Adrenal gland (tissue), 12 donors: ENCODE measurements around the gene TMCC1. TPM values are rescaled to one million over a fixed set of nuclear protein-coding genes. Genes with fewer than 3 reads are reported as not detected.

Source experiments
- DNase-seq, 7 donors: peaks; one replicate each; pipeline ENCODE4 v3.0.0-alpha.2; 2019 to 2020
- H3K27ac ChIP-seq, 5 donors: fragments of 200-600 bp; sonication (generic) in 4 of 5; 1 replicate in 3 of 5; 2 replicates in 2 of 5; pipeline versions ENCODE4 v1.5.1 to v1.8.0; 2016 to 2020; ENCODE audit warnings: mild to moderate bottlenecking in 1 of 5
- H3K27me3 ChIP-seq: fragments of 200-600 bp; 2 replicates; pipeline ENCODE4 v1.8.0; 2021
- H3K36me3 ChIP-seq, 2 donors: fragments of 200-600 bp; replicated peaks in 1 of 2; 1 replicate in 1 of 2; 2 replicates in 1 of 2; pipeline versions ENCODE4 v1.5.1 to v1.8.0; 2018 to 2022
- H3K4me1 ChIP-seq, 2 donors: fragments of 200-600 bp; replicated peaks in 1 of 2; 1 replicate in 1 of 2; 2 replicates in 1 of 2; pipeline versions ENCODE4 v1.5.1 to v1.8.0; 2018 to 2021
- H3K4me3 ChIP-seq, 4 donors: fragments of 200-600 bp; sonication (generic) in 3 of 4; one replicate each; pipeline ENCODE4 v1.5.1; 2016 to 2018
- H3K9me3 ChIP-seq, 3 donors: fragments of 200-600 bp; sonication (generic) in 1 of 3; replicated peaks in 1 of 3; 1 replicate in 2 of 3; 2 replicates in 1 of 3; pipeline versions ENCODE4 v1.5.1 to v1.8.0; 2016 to 2021
- POLR2A ChIP-seq, 2 donors: fragments of 450-650 bp; IDR thresholded peaks; one replicate each; pipeline ENCODE4 v1.6.1; 2017; ENCODE audit warnings: antibody characterized with exemption in 2 of 2, mild to moderate bottlenecking in 2 of 2, moderate library complexity in 1 of 2
- WGBS, 4 donors: extraction: QIAGEN DNeasy Blood & Tissue Kit in 2 of 4; methylation state at CpG; one replicate each; pipeline versions ENCODE4 v1.1.5 to v1.1.7; 2013 to 2017; 5-methylcytosine and 5-hydroxymethylcytosine counted together
- intact Hi-C, 2 donors: fragments of 100-400 bp; cut with DNase I; formaldehyde crosslinking; loops; one replicate each; pipeline versions ENCODE4 v1.14.1 to v1.15.0; 2022 to 2023
- polyA plus RNA-seq, 3 donors: library from polyadenylated mRNA; stranded (reverse); fragments of 200-250 nt in 2 of 3; fragments of 350-450 nt in 1 of 3; fragmentation: Illumina TruSeq in 1 of 3; extraction: RNeasy Lipid Tissue Mini Kit (QIAGEN cat#74804) in 1 of 3; gene quantifications; one replicate each; pipeline ENCODE4 v1.2.3, GENCODE V29; 2013 to 2014
- total RNA-seq, 9 donors: library from RNA; depleted of rRNA in 4 of 9; stranded (reverse); fragments of >200 nt in 4 of 9; fragments of 120-200 nt in 1 of 9; fragmentation: NEBNext Ultra II Directional in 1 of 9; extraction: Animal tissue kit (Norgen Biotek cat#: 25700) in 1 of 9; gene quantifications; one replicate each; pipeline versions ENCODE4 v1.1.0 to v1.2.4, GENCODE V29; 2013 to 2023
- TF ChIP-seq, protein P1 (sequence below), 6 experiments: fragments of 450-650 bp in 4 of 6; fragments of 200-600 bp in 2 of 6; sonication (generic) in 1 of 6; IDR thresholded peaks; 1 replicate in 5 of 6; 2 replicates in 1 of 6; pipeline versions ENCODE4 v1.5.1 to v1.8.0; 2016 to 2021; ENCODE audit warnings: antibody characterized with exemption in 6 of 6, mild to moderate bottlenecking in 2 of 6, moderate library complexity in 1 of 6
- donor health status: healthy with polysubstance abuse.
- donor health status: Bipolar disorder and iron deficiency.
- donor health status: DM: yes; HTN: yes; CAD: no.
- donor health status: DM: no; HTN: no; CAD: no.
- donor health status: DM: no; HTN: no; CAD: no.
- donor health status: DM: yes; HTN: yes; CAD: no.

TMCC1 gene
- total and polyA plus RNA-seq, 12 donors, result 6.3 to 141 (median 22.9) TPM

DNA sequence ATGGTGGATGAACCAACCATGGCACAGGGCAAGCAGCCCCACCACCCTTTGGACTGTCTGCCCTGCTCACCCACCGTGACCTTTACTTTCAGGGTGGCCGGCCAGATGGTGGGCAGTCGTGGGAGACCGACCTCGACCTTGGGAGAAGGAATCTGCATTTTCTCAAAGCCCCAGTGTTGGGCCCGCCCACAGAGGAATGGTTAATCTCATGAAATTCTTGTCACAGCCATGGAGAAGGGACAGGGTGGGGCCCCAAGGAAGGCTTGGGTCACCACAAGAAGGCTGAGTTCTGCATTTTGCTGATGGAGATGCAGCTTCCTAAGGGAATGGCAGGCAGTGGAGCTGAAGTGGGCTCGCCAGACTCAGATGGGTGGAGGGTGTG is 290.0 kb downstream of the TMCC1 start:
- DNase-seq, result no peak
- H3K36me3 ChIP-seq, result no peaks in the 10 kb centered on the region
- H3K4me3 ChIP-seq, result peak overlapping the region in 1 of 4 donors; percentile 82
- 40 to 52% (median 46%) methylated on average over 3 to 7 of the region's 7 CpGs for WGBS, 4 donors
- H3K27me3 ChIP-seq, result no peaks in the 10 kb centered on the region
- peaks cover 14 to 57% of the 10 kb centered on the region in 2 donors for H3K4me1 ChIP-seq
- H3K27ac ChIP-seq, result peak overlapping the region in 3 of 5 donors; percentile 49 to 92 (median 69)
- no peaks in the 10 kb centered on the region for H3K9me3 ChIP-seq
- intact Hi-C loops, result no loop called here
- TF ChIP-seq, protein P1, sequence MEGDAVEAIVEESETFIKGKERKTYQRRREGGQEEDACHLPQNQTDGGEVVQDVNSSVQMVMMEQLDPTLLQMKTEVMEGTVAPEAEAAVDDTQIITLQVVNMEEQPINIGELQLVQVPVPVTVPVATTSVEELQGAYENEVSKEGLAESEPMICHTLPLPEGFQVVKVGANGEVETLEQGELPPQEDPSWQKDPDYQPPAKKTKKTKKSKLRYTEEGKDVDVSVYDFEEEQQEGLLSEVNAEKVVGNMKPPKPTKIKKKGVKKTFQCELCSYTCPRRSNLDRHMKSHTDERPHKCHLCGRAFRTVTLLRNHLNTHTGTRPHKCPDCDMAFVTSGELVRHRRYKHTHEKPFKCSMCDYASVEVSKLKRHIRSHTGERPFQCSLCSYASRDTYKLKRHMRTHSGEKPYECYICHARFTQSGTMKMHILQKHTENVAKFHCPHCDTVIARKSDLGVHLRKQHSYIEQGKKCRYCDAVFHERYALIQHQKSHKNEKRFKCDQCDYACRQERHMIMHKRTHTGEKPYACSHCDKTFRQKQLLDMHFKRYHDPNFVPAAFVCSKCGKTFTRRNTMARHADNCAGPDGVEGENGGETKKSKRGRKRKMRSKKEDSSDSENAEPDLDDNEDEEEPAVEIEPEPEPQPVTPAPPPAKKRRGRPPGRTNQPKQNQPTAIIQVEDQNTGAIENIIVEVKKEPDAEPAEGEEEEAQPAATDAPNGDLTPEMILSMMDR (IDR thresholded peaks at IDR 0.05), result no peak
- TF ChIP-seq POLR2A (IDR thresholded peaks at IDR 0.05), result no peak

DNA sequence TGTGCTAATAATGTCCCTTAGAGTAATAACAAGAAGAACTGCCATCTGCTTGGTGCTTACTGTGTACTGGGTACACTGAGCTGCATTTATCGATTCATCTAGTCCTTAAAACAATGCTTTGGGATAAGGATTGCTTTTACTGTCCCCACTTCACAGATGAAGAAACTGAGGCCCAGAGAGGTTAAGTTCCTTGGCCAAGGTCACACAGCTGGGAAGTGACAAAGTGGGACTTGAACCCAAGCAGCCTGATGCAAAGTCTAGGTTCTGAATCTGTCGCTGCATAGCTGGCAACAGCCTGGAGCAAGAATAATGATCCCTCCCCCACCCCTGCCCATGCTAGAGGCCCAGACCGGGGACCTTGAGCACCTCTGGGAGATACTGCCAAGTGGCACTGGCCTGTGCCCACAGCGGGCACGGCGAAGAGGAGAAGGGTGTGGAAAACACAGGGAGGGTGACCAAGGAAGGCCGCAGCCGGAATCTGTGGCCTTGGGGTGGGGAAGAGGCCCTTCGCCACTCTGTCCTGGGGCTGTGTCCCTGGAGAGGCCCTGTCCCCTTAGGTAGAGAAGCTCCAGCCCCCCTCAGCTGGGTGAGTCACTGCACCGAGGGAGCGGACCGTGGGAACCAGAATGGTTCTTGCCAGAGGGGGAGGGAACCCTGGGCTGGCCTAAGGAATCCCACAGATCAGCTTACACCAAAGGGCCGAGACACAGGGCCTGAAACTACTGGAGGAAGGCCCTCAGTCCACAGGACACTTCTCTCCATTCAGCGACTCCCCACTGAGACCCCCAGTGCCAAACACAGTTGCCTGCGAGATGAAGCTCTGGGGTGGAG is 290.6 kb downstream of the TMCC1 start:
- Histone ChIP-seq H3K36me3 (no peaks in the 10 kb centered on the region), H3K27ac (peak overlapping the region in 3 of 5 donors; percentile 49 to 92 (median 69)), H3K27me3 (no peaks in the 10 kb centered on the region), H3K4me1 (peaks cover 12 to 59% of the 10 kb centered on the region in 2 donors), H3K9me3 (no peaks in the 10 kb centered on the region), H3K4me3 (peak overlapping the region in 1 of 4 donors; percentile 82)
- DNase-seq, result peak; percentile 70 to 91 (median 86)
- TF ChIP-seq, protein P1 (IDR thresholded peaks at IDR 0.05), result no peak
- TF ChIP-seq POLR2A (IDR thresholded peaks at IDR 0.05), result peak in 1 of 2 donors; percentile 30
- WGBS, 4 donors, result 19 to 33% (median 27%) methylated on average over 9 to 15 of the region's 15 CpGs
- intact Hi-C loops, result no loop called here

DNA sequence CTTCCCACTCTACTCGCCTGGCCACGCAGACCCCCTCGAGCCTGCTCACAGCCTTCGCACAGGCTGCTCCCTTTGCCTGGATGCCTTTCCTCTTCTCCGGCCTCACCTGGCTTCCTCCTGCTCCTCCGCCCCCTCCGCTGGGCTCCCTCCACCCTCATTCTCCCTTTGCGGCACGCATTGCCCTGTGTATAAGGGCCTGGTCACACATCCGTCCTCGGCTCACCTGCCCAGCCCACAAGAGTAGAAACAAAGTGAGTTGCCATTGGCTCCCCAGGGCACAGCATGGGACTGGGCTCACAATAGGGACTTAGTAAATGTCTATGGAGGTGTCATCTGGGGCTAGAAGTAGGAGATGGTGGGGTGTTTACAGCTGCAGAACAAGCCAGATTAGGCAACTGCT is 291.2 kb downstream of the TMCC1 start:
- Histone ChIP-seq H3K4me3 (peak overlapping the region in 1 of 4 donors; percentile 82), H3K9me3 (no peaks in the 10 kb centered on the region), H3K27ac (peak overlapping the region in 2 of 5 donors; percentile 69 to 92), H3K4me1 (peaks cover 12 to 59% of the 10 kb centered on the region in 2 donors), H3K27me3 (no peaks in the 10 kb centered on the region), H3K36me3 (no peaks in the 10 kb centered on the region)
- TF ChIP-seq POLR2A (IDR thresholded peaks at IDR 0.05), result no peak
- TF ChIP-seq, protein P1 (IDR thresholded peaks at IDR 0.05), result no peak
- no peak for DNase-seq
- WGBS, 4 donors, result 76 to 89% (median 81%) methylated on average over 11 of the region's 11 CpGs
- intact Hi-C loops, result no loop called here

DNA sequence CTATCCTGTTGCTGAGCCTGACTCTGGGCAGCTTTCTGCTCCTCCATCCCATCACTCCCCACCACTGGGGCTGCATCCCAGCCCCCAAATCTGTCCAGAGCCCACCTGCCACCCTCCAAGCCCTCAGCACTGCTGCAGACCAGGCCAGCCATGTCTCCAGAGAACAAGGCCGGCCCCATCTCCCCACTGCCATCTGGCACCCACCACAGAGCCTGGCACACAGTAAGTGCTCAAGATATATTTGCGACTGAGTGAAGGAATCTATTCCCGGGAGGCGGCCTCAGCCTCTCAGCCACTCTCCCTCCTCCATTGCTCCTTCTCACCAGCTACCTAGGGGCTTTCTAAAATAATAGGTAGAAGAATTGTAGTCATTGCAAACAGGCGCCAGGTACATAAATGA is 291.8 kb downstream of the TMCC1 start:
- Histone ChIP-seq H3K4me1 (peaks cover 16 to 64% of the 10 kb centered on the region in 2 donors), H3K9me3 (no peaks in the 10 kb centered on the region), H3K27me3 (no peaks in the 10 kb centered on the region), H3K27ac (peak overlapping the region in 1 of 5 donors; percentile 92), H3K4me3 (no peak overlapping the region), H3K36me3 (no peaks in the 10 kb centered on the region)
- WGBS, 4 donors, result 73 to 90% (median 77%) methylated on average over 4 to 5 of the region's 5 CpGs
- DNase-seq, result no peak
- intact Hi-C loops, result no loop called here
- no peak for TF ChIP-seq POLR2A (IDR thresholded peaks at IDR 0.05)
- TF ChIP-seq, protein P1 (IDR thresholded peaks at IDR 0.05), result no peak
